Cerebellar cortex (tissue), 1 donor: Measurements from ENCODE around the gene USF2.

ENCODE experiments used
- DNase-seq: peaks from one replicate; pipeline ENCODE4 v3.0.0-alpha.2; 2015; ENCODE audit warnings: low spot score

Gene USF2

GRCh38 chr19:35265900-35266519 lies 2.8 kb upstream of the USF2 start:
- DNase-seq, result no peak

GRCh38 chr19:35266520-35267352 lies 2.0 kb upstream of the USF2 start:
- DNase-seq, result no peak

GRCh38 chr19:35267353-35267817 lies 1.4 kb upstream of the USF2 start:
- DNase-seq, result peak; percentile 27

GRCh38 chr19:35267818-35268535 lies 785 bp upstream of the USF2 start:
- DNase-seq, result peak; percentile 44

GRCh38 chr19:35269438-35270117 lies 816 bp downstream of the USF2 start:
- DNase-seq, result peak; percentile 76

- no peak for DNase-seq
These were observed 1.6 kb downstream of the USF2 start for GRCh38 chr19:35270381-35270811.

- DNase-seq, result no peak
These were observed 2.8 kb downstream of the USF2 start for GRCh38 chr19:35271546-35271945.

GRCh38 chr19:35272122-35272719 lies 3.5 kb downstream of the USF2 start:
- DNase-seq, result no peak

GRCh38 chr19:35272954-35273649 lies 4.3 kb downstream of the USF2 start:
- peak; percentile 27 for DNase-seq

- no peak for DNase-seq
These were observed 5.0 kb downstream of the USF2 start for GRCh38 chr19:35273686-35274259.

- no peak for DNase-seq
These were observed 5.6 kb downstream of the USF2 start for GRCh38 chr19:35274323-35274722.

- DNase-seq, result no peak
These were observed 8.0 kb downstream of the USF2 start for GRCh38 chr19:35276706-35277281.

GRCh38 chr19:35278578-35279284 lies 10.0 kb downstream of the USF2 start:
- no peak for DNase-seq

- no peak for DNase-seq
These were observed 10.6 kb downstream of the USF2 start for GRCh38 chr19:35279374-35279773.

- no peak for DNase-seq
These were observed 11.4 kb downstream of the USF2 start for GRCh38 chr19:35279985-35280821.

GRCh38 chr19:35281303-35281702 lies 12.5 kb downstream of the USF2 start:
- no peak for DNase-seq

GRCh38 chr19:35284153-35285094 lies 15.7 kb downstream of the USF2 start:
- DNase-seq, result no peak

GRCh38 chr19:35285095-35285449 lies 16.3 kb downstream of the USF2 start:
- no peak for DNase-seq
